K562 (cell line): ENCODE measurements around the gene FAM107B. TPM values are rescaled to one million over a fixed set of nuclear protein-coding genes. Genes with fewer than 3 reads are reported as not detected.

Source experiments
- ATAC-seq: fragments of 200-7000 bp; cut with Tn5 transposase; 3 replicates; pipeline ENCODE4 v1.9.1; 2020; ENCODE audit warnings: moderate library complexity
- BruUV-seq: library from RNA; stranded (reverse); fragments of 400-500 nt; replicated peaks from 2 replicates; lab custom pipeline; 2021; lab: Mats Ljungman, UMichigan
- CTCF ChIA-PET: fragments of 300-600 bp; formaldehyde crosslinking; extraction: SDS; loops from one replicate; lab custom pipeline; 2021; ENCODE audit warnings: low intra/inter-chr PET ratio; lab: Yijun Ruan, JAX
- POLR2A ChIA-PET: fragments of 300-600, 350-650 bp; sonication (Branson Sonifier 250); formaldehyde crosslinking; extraction: SDS; loops from one replicate; lab custom pipeline; 2021; ENCODE audit warnings: antibody characterized with exemption, inconsistent platforms; lab: Yijun Ruan, JAX
- DNase-seq, 4 experiments: peaks; one replicate each; pipeline versions ENCODE4 v3.0.0 to v3.0.0-alpha.2; 2011 to 2018; ENCODE audit warnings: low spot score in 3 of 4, mixed read lengths in 3 of 4; ENCODE audit errors: extremely low read depth in 1 of 4
- FAIRE-seq: peaks from 2 replicates; lab custom pipeline; 2011; peaks lifted over from hg19 to GRCh38; lab: Jason Lieb, UNC
- H2AFZ ChIP-seq: 2 replicates; pipeline ENCODE4 v1.6.0; 2011; ENCODE audit warnings: low read depth, low read length, control low read depth, inconsistent platforms
- H3K27ac ChIP-seq: fragments of 200-600 bp; 3 replicates; pipeline ENCODE4 v1.8.0; 2011; ENCODE audit warnings: low read depth, mild to moderate bottlenecking, control low read depth, inconsistent platforms, low read length, moderate library complexity, mixed read lengths; ENCODE audit errors: extremely low read depth
- H3K27me3 ChIP-seq, 2 experiments: fragments of 300-600 bp in 1 of 2; 2 replicates in 1 of 2; 3 replicates in 1 of 2; pipeline versions ENCODE4 v1.6.0 to v1.8.0; 2011; ENCODE audit warnings: inconsistent platforms in 2 of 2, low read length in 2 of 2, mild to moderate bottlenecking in 1 of 2, mixed read lengths in 1 of 2, moderate library complexity in 1 of 2; ENCODE audit not compliant: control insufficient read depth in 2 of 2, insufficient read depth in 2 of 2
- H3K36me3 ChIP-seq: fragments of 300-600 bp; 3 replicates; pipeline ENCODE4 v1.8.0; 2011; ENCODE audit warnings: mild to moderate bottlenecking, low read length, inconsistent platforms; ENCODE audit not compliant: control insufficient read depth, insufficient read depth
- H3K4me1 ChIP-seq, 2 experiments: fragments of 200-600 bp in 1 of 2; replicated peaks in 1 of 2; 2 replicates in 1 of 2; 3 replicates in 1 of 2; pipeline versions ENCODE4 v1.5.1 to v1.8.0; 2011; ENCODE audit warnings: inconsistent platforms in 2 of 2, low read length in 2 of 2, mild to moderate bottlenecking in 1 of 2, mixed read lengths in 1 of 2, moderate library complexity in 1 of 2; ENCODE audit not compliant: control insufficient read depth in 2 of 2, insufficient read depth in 2 of 2
- H3K4me2 ChIP-seq: 2 replicates; pipeline ENCODE4 v1.6.1; 2011; ENCODE audit warnings: low read length, control low read depth, inconsistent platforms, mixed read lengths; ENCODE audit not compliant: insufficient read depth
- H3K4me3 ChIP-seq: fragments of 200-600 bp; sonication (generic), shearing (Covaris generic); 2 replicates; pipeline ENCODE4 v1.5.1; 2016; ENCODE audit warnings: control low read depth, inconsistent platforms
- H3K79me2 ChIP-seq: fragments of 200-600 bp; 3 replicates; pipeline ENCODE4 v1.8.0; 2011; ENCODE audit warnings: low read length, inconsistent platforms; ENCODE audit not compliant: control insufficient read depth, insufficient read depth
- H3K9ac ChIP-seq, 2 experiments: 2 replicates each; pipeline versions ENCODE4 v1.6.0 to v1.6.1; 2011; ENCODE audit warnings: low read depth in 2 of 2, low read length in 2 of 2, control low read depth in 1 of 2, inconsistent platforms in 1 of 2, mild to moderate bottlenecking in 1 of 2, mixed read lengths in 1 of 2; ENCODE audit not compliant: insufficient read depth in 1 of 2
- H3K9me1 ChIP-seq: one replicate; pipeline ENCODE4 v1.6.0; 2011; ENCODE audit warnings: inconsistent platforms, mild to moderate bottlenecking, low read length, moderate library complexity; ENCODE audit not compliant: control insufficient read depth, insufficient read depth
- H3K9me3 ChIP-seq: replicated peaks from 2 replicates; pipeline ENCODE4 v1.5.1; 2011; ENCODE audit warnings: low read depth, low read length, inconsistent platforms; ENCODE audit not compliant: control insufficient read depth, insufficient read depth
- H4K20me1 ChIP-seq: replicated peaks from 2 replicates; pipeline ENCODE4 v1.6.1; 2011; ENCODE audit warnings: low read length, inconsistent platforms, mixed read lengths; ENCODE audit not compliant: control insufficient read depth, insufficient read depth
- C11orf30 ChIP-seq: fragments of 450-650 bp; IDR thresholded peaks from 2 replicates; pipeline ENCODE4 v1.6.1; 2016; ENCODE audit warnings: low read depth, mild to moderate bottlenecking
- EWSR1 ChIP-seq: fragments of 450-650 bp; IDR thresholded peaks from 2 replicates; pipeline ENCODE4 v1.6.1; 2018; ENCODE audit warnings: borderline replicate concordance, mild to moderate bottlenecking, low read depth, moderate library complexity; ENCODE audit not compliant: partially characterized antibody
- FOXJ2 ChIP-seq: fragments of 200-800 bp; sonication (Bioruptor generic); IDR thresholded peaks from 2 replicates; pipeline ENCODE4 v1.6.1; 2016; ENCODE audit warnings: missing genetic modification characterization, missing compliant biosample characterization
- FOXM1 ChIP-seq, 2 experiments: fragments of 450-650 bp in 1 of 2; sonication (generic) in 1 of 2; formaldehyde crosslinking in 1 of 2; IDR thresholded peaks; 2 replicates each; pipeline versions ENCODE4 v1.6.1 to v1.9.0; 2017 to 2022; ENCODE audit warnings: low read depth in 2 of 2, mild to moderate bottlenecking in 2 of 2, missing genetic modification reagents in 1 of 2, moderate library complexity in 1 of 2
- HDAC1 ChIP-seq, 2 experiments: fragments of 450-650 bp; IDR thresholded peaks; 2 replicates each; pipeline ENCODE4 v1.6.1; 2016 to 2017; ENCODE audit warnings: inconsistent platforms in 1 of 2, mild to moderate bottlenecking in 1 of 2, moderate library complexity in 1 of 2
- HDAC3 ChIP-seq: fragments of 450-650 bp; IDR thresholded peaks from 2 replicates; pipeline ENCODE4 v1.6.1; 2018; ENCODE audit warnings: borderline replicate concordance, mild to moderate bottlenecking, moderate library complexity; ENCODE audit not compliant: partially characterized antibody
- NBN ChIP-seq: fragments of 450-650 bp; IDR thresholded peaks from 2 replicates; pipeline ENCODE4 v1.6.1; 2016; ENCODE audit warnings: low read depth, mild to moderate bottlenecking
- PML ChIP-seq: IDR thresholded peaks from 2 replicates; pipeline ENCODE4 v1.6.1; 2012; ENCODE audit warnings: low read length, inconsistent platforms
- POLR2AphosphoS5 ChIP-seq: IDR thresholded peaks from 2 replicates; pipeline ENCODE4 v1.6.1; 2011; ENCODE audit warnings: mild to moderate bottlenecking, low read depth, low read length, moderate library complexity; ENCODE audit not compliant: control insufficient read depth, insufficient read depth
- POLR3A ChIP-seq: IDR thresholded peaks from 2 replicates; pipeline ENCODE4 v1.6.1; 2011; ENCODE audit warnings: borderline replicate concordance, mild to moderate bottlenecking, moderate library complexity; ENCODE audit not compliant: insufficient read length, insufficient read depth; ENCODE audit errors: extremely low read depth
- PTBP1 ChIP-seq: fragments of 200-400 bp; formaldehyde crosslinking; IDR thresholded peaks from 2 replicates; pipeline ENCODE4 v1.6.1; 2017; ENCODE audit warnings: low read depth, low read length
- SIRT6 ChIP-seq: IDR thresholded peaks from one replicate; pipeline ENCODE4 v1.6.1; 2012; ENCODE audit warnings: low read depth, mild to moderate bottlenecking, control low read depth, inconsistent platforms, low read length, moderate library complexity
- SP1 ChIP-seq: sonication (generic); formaldehyde crosslinking; IDR thresholded peaks from 2 replicates; pipeline ENCODE4 v1.8.1; 2022; ENCODE audit warnings: mild to moderate bottlenecking, missing genetic modification reagents
- TAL1 ChIP-seq: fragments of 450-650 bp; IDR thresholded peaks from 2 replicates; pipeline ENCODE4 v1.6.1; 2016; ENCODE audit warnings: mild to moderate bottlenecking
- TOE1 ChIP-seq, 2 experiments: fragments of 450-650 bp in 1 of 2; sonication (generic) in 1 of 2; formaldehyde crosslinking in 1 of 2; IDR thresholded peaks; 2 replicates each; pipeline versions ENCODE4 v1.7.1 to v1.8.0; 2016 to 2022; ENCODE audit warnings: borderline replicate concordance in 2 of 2, mild to moderate bottlenecking in 2 of 2, antibody characterized with exemption in 1 of 2, inconsistent platforms in 1 of 2, low read depth in 1 of 2, missing genetic modification reagents in 1 of 2, moderate library complexity in 1 of 2
- YBX1 ChIP-seq: fragments of 450-650 bp; IDR thresholded peaks from 2 replicates; pipeline ENCODE4 v1.7.1; 2016; ENCODE audit warnings: mild to moderate bottlenecking
- ZNF133 ChIP-seq: fragments of 250-450 bp; sonication (Bioruptor Pico); IDR thresholded peaks from 2 replicates; pipeline ENCODE4 v1.4.0; 2020; ENCODE audit warnings: mild to moderate bottlenecking
- ZNF140 ChIP-seq: fragments of 250-450 bp; sonication (Bioruptor Pico); IDR thresholded peaks from 2 replicates; pipeline ENCODE4 v1.8.0; 2021; ENCODE audit warnings: moderate library complexity, mild to moderate bottlenecking, inconsistent platforms
- ZNF717 ChIP-seq: fragments of 250-450 bp; sonication (Bioruptor Pico); IDR thresholded peaks from 2 replicates; pipeline ENCODE4 v1.5.0; 2021
- WGBS: fragments of 100-300 bp; shearing (Covaris generic); methylation state at CpG from one replicate; pipeline ENCODE4 v1.1.6; 2016; ENCODE audit warnings: low coverage, mixed read lengths; ENCODE audit not compliant: insufficient coverage; ENCODE audit errors: missing lambda C conversion rate; 5-methylcytosine and 5-hydroxymethylcytosine counted together
- in situ Hi-C: fragments of 300-500 bp; cut with MboI; formaldehyde crosslinking; loops from 4 replicates; pipeline ENCODE4 v1.15.0; 2018; ENCODE audit warnings: inconsistent platforms, mixed read lengths
- intact Hi-C: fragments of 100-400 bp; cut with micrococcal nuclease; formaldehyde crosslinking; loops from 2 replicates; pipeline ENCODE4 v1.14.2; 2022
- polyA plus RNA-seq, 8 experiments: library from polyadenylated mRNA; depleted of rRNA in 4 of 8; stranded (reverse) in 5 of 8; unstranded in 3 of 8; fragments of >200 nt; fragmentation: Nextera tagmentation in 2 of 8; fragmentation: Illumina TruSeq in 1 of 8; extraction: Ambion mirVana in 2 of 8; extraction: Trizol in 1 of 8; gene quantifications; 2 replicates each; pipeline versions ENCODE4 v1.2.1 to v1.2.3, GENCODE V29; 2011 to 2014; ENCODE audit warnings: inconsistent platforms in 1 of 8, missing spikeins in 1 of 8
- total RNA-seq, 7 experiments: library from RNA; depleted of rRNA in 6 of 7; stranded (reverse); fragments of >200 nt in 6 of 7; fragmentation: Illumina TruSeq in 2 of 7; extraction: Trizol in 2 of 7; gene quantifications; 2 replicates each; pipeline versions ENCODE4 v1.2.1 to v1.2.3, GENCODE V29; 2011 to 2021; ENCODE audit warnings: low replicate concordance in 1 of 7
- TF ChIP-seq, protein P1 (sequence below): IDR thresholded peaks from 2 replicates; pipeline ENCODE4 v1.6.1; 2011; ENCODE audit warnings: borderline replicate concordance, low read depth, mild to moderate bottlenecking, moderate library complexity, low read length; ENCODE audit not compliant: insufficient read depth, poor library complexity, severe bottlenecking
- TF ChIP-seq, protein P2 (sequence below): sonication (generic); formaldehyde crosslinking; IDR thresholded peaks from 2 replicates; pipeline ENCODE4 v1.8.0; 2022; ENCODE audit warnings: missing genetic modification reagents, mild to moderate bottlenecking, moderate library complexity, borderline replicate concordance

The FAM107B gene
- total and polyA plus RNA-seq, 9 of the 15 experiments (the other 6 are each of a cell fraction or from before 2014, with no cell fraction given) = 0.40 to 2.8 (median 1.4) TPM

DNA sequence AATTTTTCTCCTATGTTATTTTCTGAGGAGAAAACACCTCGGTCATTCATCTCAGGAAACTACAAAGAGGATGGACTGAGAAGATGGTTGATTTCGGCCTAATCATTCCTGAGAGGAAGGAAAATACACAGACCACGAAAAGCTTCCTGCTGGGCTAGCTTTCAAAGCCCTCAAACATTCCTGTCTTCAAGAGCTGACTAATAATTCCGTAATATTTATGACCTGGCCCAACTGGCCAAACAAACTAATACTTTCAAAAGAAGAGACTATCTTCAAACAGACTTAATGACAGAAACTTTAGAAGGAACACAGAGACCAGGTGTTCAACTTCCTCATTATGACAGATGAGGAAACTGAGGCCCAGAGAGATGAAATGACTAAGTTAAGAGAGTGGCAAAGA is 228.9 kb downstream of the FAM107B start (continued):
- TF ChIP-seq, protein P1, sequence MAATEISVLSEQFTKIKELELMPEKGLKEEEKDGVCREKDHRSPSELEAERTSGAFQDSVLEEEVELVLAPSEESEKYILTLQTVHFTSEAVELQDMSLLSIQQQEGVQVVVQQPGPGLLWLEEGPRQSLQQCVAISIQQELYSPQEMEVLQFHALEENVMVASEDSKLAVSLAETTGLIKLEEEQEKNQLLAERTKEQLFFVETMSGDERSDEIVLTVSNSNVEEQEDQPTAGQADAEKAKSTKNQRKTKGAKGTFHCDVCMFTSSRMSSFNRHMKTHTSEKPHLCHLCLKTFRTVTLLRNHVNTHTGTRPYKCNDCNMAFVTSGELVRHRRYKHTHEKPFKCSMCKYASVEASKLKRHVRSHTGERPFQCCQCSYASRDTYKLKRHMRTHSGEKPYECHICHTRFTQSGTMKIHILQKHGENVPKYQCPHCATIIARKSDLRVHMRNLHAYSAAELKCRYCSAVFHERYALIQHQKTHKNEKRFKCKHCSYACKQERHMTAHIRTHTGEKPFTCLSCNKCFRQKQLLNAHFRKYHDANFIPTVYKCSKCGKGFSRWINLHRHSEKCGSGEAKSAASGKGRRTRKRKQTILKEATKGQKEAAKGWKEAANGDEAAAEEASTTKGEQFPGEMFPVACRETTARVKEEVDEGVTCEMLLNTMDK = no peak
- TF ChIP-seq PTBP1 (no peak), ZNF717 (CRISPR knock-in tag) (no peak), EWSR1 (no peak), HDAC3 (no peak), TAL1 (no peak), POLR3A (no peak), YBX1 (no peak), SIRT6 (no peak), FOXJ2 (tag) (no peak)

DNA sequence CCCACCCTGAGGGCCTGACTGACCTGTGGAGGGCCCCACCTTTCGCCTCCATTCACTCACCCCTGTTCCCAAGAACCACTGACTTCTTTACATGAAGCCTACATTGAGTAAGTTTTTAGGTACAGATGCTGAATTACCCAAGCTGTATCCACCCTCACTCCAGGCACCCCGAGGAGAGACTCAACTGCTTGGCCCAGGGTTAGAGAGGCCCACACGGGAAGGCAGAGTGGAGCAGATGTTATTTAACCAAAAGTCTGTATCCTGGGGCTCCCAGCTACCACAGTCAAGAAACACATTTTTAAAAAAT is 230.8 kb downstream of the FAM107B start:
- Histone ChIP-seq H3K9me3 (no peaks in the 10 kb centered on the region), H2AFZ (no peak overlapping the region), H3K9me1 (no peaks in the 10 kb centered on the region), H3K9ac (no peak overlapping the region), H3K4me2 (no peak overlapping the region), H3K27ac (no peak overlapping the region), H3K27me3 (peaks cover 10 to 41% of the 10 kb centered on the region in 2 experiments; a peak in 3 of 5 replicates), H3K79me2 (no peaks in the 10 kb centered on the region), H3K4me1 (peaks cover 0 to 7% of the 10 kb centered on the region in 2 experiments; a peak in 2 of 5 replicates), H3K36me3 (no peaks in the 10 kb centered on the region), H4K20me1 (no peaks in the 10 kb centered on the region; the same call in 1 of the 2 replicates), H3K4me3 (no peak overlapping the region)
- no TSS peak for BruUV-seq
- in situ Hi-C loops (no loop called here), intact Hi-C loops (no loop called here)
- ChIA-PET POLR2A (no interaction called here), CTCF (no interaction called here)
- no peak for FAIRE-seq
- 5% methylated on average over 3 of the region's 3 CpGs for WGBS
- ATAC-seq = no peak
- DNase-seq = no peak
- TF ChIP-seq FOXM1 (IDR thresholded peaks at IDR 0.05; ENCODE audit: low read depth) (no peak), FOXM1 (CRISPR knock-in tag; IDR thresholded peaks at IDR 0.05; ENCODE audit: low read depth) (no peak), ZNF140 (CRISPR knock-in tag) (no peak), HDAC1 (IDR thresholded peaks at IDR 0.05) (no peak), C11orf30 (no peak), PML (no peak), TOE1 (IDR thresholded peaks at IDR 0.05; ENCODE audit: borderline replicate concordance) (no peak), TOE1 (CRISPR knock-in tag; IDR thresholded peaks at IDR 0.05; ENCODE audit: borderline replicate concordance, low read depth) (no peak), SP1 (no peak), TAL1 (no peak), NBN (no peak), ZNF133 (CRISPR knock-in tag) (no peak), POLR2AphosphoS5 (no peak)
- TF ChIP-seq, protein P2, sequence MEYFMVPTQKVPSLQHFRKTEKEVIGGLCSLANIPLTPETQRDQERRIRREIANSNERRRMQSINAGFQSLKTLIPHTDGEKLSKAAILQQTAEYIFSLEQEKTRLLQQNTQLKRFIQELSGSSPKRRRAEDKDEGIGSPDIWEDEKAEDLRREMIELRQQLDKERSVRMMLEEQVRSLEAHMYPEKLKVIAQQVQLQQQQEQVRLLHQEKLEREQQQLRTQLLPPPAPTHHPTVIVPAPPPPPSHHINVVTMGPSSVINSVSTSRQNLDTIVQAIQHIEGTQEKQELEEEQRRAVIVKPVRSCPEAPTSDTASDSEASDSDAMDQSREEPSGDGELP (CRISPR knock-in tag) = no peak
